Activated CD4-positive, alpha-beta T cell treated with anti-CD3 and anti-CD28 coated beads, Interleukin-2, Interleukin-4, amounts not matched to agents 100 ng/mL and 50 ng/mL, durations not matched to agents 16 hours and 8 hours (primary cell): ENCODE measurements around the gene WDR11.

Source experiments
- DNase-seq: peaks from one replicate; pipeline ENCODE4 v3.0.0-alpha.2; 2020; ENCODE audit warnings: low spot score

The WDR11 gene, protein sequence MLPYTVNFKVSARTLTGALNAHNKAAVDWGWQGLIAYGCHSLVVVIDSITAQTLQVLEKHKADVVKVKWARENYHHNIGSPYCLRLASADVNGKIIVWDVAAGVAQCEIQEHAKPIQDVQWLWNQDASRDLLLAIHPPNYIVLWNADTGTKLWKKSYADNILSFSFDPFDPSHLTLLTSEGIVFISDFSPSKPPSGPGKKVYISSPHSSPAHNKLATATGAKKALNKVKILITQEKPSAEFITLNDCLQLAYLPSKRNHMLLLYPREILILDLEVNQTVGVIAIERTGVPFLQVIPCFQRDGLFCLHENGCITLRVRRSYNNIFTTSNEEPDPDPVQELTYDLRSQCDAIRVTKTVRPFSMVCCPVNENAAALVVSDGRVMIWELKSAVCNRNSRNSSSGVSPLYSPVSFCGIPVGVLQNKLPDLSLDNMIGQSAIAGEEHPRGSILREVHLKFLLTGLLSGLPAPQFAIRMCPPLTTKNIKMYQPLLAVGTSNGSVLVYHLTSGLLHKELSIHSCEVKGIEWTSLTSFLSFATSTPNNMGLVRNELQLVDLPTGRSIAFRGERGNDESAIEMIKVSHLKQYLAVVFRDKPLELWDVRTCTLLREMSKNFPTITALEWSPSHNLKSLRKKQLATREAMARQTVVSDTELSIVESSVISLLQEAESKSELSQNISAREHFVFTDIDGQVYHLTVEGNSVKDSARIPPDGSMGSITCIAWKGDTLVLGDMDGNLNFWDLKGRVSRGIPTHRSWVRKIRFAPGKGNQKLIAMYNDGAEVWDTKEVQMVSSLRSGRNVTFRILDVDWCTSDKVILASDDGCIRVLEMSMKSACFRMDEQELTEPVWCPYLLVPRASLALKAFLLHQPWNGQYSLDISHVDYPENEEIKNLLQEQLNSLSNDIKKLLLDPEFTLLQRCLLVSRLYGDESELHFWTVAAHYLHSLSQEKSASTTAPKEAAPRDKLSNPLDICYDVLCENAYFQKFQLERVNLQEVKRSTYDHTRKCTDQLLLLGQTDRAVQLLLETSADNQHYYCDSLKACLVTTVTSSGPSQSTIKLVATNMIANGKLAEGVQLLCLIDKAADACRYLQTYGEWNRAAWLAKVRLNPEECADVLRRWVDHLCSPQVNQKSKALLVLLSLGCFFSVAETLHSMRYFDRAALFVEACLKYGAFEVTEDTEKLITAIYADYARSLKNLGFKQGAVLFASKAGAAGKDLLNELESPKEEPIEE

DNA sequence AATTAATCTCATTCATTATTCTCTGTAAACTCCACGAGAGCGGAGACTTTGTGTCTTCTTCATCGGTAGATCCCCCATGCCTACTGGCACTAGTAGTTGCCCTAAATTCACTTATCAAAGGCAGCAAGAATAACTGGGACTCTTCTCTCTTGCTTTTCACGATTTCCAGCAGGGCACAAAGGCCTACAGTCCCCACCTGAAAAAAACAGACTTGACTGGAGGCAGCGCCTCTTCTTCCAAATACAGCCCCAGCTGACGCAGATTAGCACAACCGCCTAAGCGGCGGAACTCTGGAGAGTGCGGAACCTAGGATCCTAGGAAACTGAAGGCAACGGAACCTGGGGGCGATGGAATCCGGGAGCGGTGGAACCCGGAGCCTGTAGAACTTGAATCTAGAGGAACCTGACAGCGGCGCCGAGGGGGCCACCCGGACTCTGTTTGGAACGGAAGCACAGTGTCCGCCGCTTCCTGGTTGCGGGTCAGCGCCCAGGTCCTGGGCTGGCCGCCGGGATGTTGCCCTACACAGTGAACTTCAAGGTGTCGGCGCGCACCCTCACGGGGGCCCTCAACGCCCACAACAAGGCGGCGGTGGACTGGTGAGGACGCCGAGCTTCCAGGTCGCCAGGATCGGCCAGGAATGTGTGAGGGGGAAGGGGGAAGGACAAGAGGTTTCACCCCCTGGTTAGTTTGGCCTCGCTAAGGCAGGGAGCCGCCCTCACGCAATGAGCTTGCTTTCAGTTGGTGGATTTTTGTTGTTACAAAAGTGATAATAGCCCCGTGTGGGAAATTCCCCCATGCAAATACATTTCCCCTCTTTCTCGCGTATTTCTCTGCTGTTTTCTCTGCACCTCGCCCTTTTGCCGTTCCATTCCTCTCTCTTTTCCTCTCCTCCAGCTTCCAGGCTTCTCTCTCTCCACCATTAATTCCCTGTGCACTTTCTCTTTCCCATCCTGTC, at the start of gene WDR11:
Gene WDR11 (plus strand): TSS at position 452 of the 955 bp plus-strand sequence. CDS start 59 bp downstream, at position 511.
- peak; percentile 81 for DNase-seq

DNA sequence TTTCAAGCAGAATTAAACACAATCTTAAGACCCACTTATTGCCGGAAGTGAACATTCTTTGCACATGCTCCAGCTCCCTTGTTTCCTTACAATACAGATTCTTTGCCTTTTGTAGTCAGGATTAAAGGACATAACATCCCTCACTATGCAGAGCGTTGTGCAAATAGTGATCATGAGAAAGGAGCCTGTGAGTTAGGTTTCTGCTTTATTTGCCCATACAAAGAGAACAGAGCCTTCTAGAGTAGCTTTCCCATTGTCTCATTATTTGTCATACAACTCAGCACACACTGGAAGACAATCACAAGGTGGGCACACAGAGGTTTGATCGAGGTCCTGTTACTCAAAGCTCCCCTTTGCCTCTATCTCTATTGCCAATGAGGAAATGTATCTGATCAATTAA, 48.2 kb upstream of the WDR11 start:
- DNase-seq, result no peak

GRCh38 chr10:120803972-120804371, 47.2 kb upstream of the WDR11 start:
- no peak for DNase-seq

DNA sequence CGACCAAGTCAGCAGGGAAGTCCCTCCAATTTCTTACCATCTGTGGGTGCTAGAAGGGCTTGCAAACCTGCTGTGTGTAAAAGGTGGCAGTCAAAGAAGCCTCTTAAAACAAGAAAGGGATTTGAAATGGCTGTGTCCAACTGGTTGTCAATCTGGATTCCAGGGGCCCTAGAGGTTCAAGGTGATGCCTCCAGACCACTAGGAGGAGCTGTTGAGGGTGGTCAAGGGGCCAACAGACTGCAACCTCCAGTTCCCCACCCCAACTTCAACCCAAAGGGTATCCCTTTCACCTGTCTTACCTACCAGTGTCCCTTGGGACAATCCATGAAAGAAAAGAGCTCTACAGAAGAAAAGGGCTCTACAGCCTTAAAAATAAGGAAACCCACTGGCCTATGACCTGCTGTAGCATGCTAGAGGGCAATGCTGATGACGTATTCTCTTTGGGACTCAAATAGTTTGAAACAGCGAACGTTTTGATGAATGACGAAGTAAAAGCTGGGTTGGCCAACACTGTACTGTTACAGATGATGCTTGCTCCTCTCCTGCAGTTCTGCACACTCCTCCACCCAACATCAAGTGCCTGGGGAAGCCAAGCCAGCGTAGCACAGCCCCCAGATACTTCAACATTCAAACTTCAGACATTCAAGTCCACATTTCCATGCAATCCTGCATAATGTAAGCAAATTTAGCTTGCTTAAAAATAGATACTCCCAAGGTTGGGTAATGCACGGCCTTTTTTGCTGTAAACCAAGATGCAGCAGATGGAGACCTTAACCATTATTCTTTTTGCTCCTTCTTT, 45.9 kb upstream of the WDR11 start:
- no peak for DNase-seq

GRCh38 chr10:120806081-120806480, 45.1 kb upstream of the WDR11 start:
- DNase-seq, result no peak

DNA sequence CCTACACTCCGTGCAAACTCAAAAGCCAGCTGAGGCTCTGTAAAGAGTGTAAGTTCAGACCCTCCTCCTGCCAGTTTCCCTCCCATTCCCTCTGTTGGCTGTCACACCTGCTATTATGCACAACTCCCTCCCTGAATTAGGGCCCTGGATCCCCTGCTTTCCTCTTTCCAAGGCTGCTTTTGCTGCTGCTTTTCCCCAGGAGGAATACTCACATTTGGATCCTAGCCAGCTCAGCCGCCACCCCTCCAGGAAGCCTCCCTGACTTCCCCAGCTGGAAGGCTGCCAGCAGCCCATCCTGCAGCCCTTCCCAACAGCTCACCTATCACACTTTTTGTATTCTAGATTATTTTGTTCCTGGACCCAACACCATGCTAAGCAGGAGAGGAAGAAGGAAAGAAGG, 40.9 kb upstream of the WDR11 start:
- no peak for DNase-seq

DNA sequence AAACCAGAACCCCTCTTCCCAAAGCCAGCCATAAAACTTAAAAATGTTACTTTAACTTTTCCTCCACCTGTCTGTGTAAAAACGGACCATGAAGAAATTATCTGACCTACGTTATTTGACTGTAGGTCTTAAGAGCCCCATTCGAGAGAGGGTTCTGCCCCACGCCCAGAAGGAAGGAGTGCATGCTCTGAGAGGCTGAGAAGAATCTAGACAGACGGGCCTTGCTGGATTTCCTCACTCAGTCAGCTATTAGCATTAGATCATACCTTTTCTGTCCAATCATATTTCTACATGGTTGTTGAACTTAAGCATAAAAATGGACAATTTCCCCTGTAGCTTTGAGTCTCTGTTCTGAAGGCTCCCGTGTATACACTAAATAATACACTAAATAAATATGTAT, 38.1 kb upstream of the WDR11 start:
- DNase-seq, result no peak

- no peak for DNase-seq
These were observed 32.9 kb upstream of the WDR11 start for GRCh38 chr10:120818301-120818700.

DNA sequence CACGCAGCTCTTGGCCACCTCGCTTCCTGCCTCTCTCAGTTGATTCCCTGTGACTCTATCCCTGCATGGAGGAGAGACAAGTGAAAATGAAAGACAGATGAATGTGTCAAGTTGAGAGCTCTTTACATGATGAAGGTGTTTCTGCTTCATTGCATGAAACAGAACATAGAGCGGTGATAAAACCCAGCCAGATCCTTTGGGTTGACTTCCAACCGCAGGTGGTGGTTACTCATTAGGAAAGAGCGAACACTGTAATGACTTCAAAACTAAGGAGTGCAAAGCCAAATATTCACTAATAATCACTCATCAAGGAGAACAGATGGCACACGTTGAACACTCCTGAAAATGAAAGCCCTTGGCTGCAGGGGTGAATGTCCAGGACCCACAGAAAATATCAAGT, 31.8 kb upstream of the WDR11 start:
- no peak for DNase-seq

- DNase-seq, result no peak
These were observed 27.9 kb upstream of the WDR11 start for GRCh38 chr10:120823266-120823665.

- peak; percentile 17 for DNase-seq
These were observed 26.3 kb upstream of the WDR11 start for GRCh38 chr10:120824881-120825309.

DNA sequence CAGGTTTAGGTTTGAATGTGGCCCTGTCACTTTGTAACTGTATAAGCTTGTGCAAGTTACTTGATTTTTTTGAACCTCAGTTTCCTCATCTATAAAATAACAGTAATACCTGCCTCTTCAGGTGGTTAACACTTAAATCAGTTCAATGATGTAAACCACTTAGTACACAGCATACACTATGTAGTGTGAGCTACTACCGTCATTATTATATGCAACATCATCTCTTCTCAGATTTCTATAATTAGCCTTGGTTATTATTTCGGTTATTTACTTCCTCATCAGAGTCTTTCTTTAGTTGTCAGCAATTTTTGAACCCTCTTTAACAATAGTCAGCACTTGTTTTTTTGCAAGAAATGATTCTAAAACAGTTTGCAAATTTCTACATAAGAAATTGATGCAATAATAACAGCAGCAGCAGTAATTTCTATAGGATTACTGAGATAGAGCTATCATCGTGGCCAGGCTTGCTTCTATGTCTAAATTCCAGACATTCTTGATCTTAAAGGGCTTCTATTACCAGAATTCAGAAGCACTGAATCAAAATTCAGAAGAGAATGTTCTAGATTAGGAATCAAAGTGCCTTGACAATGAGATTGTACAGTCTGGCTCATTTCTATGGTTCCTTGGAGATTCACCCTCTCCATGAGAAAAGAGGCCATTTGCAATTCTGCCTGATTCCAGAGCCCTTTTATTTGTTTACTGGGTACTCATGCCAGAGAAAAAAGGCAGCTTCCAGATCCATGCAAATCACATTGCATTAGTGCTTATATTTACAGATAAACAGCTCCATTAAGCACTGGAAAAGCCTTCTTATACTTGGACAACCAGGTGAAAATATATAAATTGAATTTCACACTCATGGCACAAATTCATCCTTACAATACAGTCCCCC, 25.0 kb upstream of the WDR11 start:
- DNase-seq, result no peak

- no peak for DNase-seq
These were observed 23.8 kb upstream of the WDR11 start for GRCh38 chr10:120827251-120827875.

DNA sequence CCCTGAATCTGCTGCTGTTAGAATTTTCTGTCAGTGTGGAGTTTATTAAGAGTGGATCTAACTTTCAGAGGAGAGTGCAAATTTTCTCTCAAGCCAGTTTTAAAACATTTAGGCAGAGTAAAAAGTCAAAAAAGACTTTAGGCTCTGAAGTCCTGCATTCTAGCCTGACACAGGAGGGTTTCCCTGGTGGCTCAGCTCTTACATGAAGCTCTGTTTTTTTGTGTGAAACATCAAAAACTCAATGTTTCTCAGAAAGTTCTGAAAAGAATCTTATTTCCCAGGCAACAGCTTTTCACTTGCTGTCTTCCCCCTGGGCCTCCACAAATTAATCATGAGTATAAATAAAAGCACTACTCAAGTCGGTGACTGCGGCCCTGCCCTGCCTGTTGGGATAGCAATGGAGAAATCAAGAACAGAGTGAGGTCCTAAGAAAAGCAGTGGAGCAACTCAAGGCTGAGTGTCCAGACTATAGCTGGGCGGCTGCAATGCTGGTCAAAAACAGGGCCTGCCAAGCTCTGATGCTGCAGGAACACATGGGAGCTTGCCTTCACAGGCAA, 22.3 kb upstream of the WDR11 start:
- no peak for DNase-seq

- no peak for DNase-seq
These were observed 19.1 kb upstream of the WDR11 start for GRCh38 chr10:120832106-120832505.

DNA sequence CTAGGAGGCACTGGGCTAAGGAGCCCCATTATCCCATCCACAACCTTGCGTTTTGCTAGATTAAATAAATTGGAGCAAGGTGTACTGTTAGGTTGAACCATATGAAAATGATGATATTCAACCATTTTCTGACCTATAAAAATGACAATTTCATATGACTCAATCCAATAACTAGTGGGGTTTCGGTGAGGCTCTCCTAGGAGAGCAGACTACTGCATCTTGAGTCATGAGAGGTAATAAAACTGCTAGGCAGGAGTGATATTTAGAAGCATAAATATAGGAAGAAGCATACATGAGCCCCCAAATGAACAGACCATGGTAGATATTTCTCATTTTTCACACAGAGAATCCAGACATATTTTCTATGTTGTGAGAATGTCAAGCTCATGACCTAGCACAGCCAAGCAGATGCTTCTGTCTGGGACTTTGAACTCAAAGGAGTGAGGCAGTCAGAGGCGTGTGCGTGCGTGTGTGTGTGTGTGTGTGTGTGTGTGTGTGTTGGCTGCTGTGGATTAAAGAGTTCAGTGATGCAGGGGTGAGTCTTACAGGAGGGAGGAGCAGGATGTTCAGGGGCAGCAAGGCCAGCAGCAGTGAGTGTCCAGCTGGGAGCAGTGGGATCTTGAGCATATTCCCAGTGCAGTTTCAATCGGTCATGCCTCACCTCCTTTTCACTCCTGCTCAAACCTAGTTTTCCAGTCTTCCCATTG, 17.8 kb upstream of the WDR11 start:
- DNase-seq, result no peak

DNA sequence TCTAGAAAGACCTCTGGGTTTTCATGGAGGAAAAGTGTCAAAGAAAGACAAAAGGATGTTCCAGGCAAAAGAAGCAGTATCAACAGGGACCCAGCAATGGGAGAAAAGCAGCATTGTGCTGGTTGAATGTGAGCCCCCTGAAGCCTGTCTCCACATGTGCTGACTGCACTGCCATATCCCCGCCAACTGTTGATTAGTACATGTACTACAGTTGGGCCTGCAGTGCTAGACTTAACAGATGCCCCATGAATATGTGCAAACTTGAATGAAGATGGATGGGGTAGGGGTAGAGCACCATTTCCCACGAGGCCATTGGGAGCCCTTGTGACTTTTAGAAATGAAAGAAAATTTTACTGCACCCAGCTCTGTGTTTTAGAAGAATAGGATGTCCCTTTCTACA, 15.6 kb upstream of the WDR11 start:
- DNase-seq, result no peak

GRCh38 chr10:120838941-120839340, 12.2 kb upstream of the WDR11 start:
- no peak for DNase-seq
